Mesenchymal stem cell (in vitro differentiated cells and primary cell): ENCODE data around the gene C19orf53. TPM values are rescaled to one million over a fixed set of nuclear protein-coding genes. Genes with fewer than 3 reads are reported as not detected.

Source experiments
- DNase-seq: peaks from one replicate; pipeline ENCODE4 v3.0.0-alpha.2; 2013
- H2AFZ ChIP-seq: one replicate; pipeline ENCODE4 v1.6.1; 2013; ENCODE audit warnings: low read depth, mild to moderate bottlenecking, control low read depth, inconsistent platforms, low read length, moderate library complexity
- H2AK5ac ChIP-seq: 2 replicates; pipeline ENCODE4 v1.6.1; 2013; ENCODE audit warnings: low read length, moderate library complexity, mild to moderate bottlenecking, inconsistent platforms; ENCODE audit not compliant: severe bottlenecking
- H2BK120ac ChIP-seq: one replicate; pipeline ENCODE4 v1.6.1; 2013; ENCODE audit warnings: low read depth, mild to moderate bottlenecking, inconsistent platforms, low read length, moderate library complexity
- H2BK12ac ChIP-seq, 2 experiments: one replicate each; pipeline ENCODE4 v1.6.1; 2013; ENCODE audit warnings: inconsistent platforms in 2 of 2, low read length in 2 of 2, mild to moderate bottlenecking in 2 of 2, moderate library complexity in 2 of 2, control low read depth in 1 of 2
- H2BK15ac ChIP-seq: one replicate; pipeline ENCODE4 v1.6.1; 2013; ENCODE audit warnings: mild to moderate bottlenecking, low read depth, inconsistent platforms; ENCODE audit not compliant: poor library complexity, severe bottlenecking
- H2BK5ac ChIP-seq: 2 replicates; pipeline ENCODE4 v1.6.1; 2013; ENCODE audit warnings: low read depth, mild to moderate bottlenecking, low read length, control low read depth, inconsistent platforms; ENCODE audit not compliant: poor library complexity, severe bottlenecking
- H3K14ac ChIP-seq, 2 experiments: one replicate each; pipeline ENCODE4 v1.6.1; 2013; ENCODE audit warnings: inconsistent platforms in 2 of 2, low read length in 2 of 2, control low read depth in 1 of 2, mild to moderate bottlenecking in 1 of 2, moderate library complexity in 1 of 2
- H3K18ac ChIP-seq, 2 experiments: one replicate each; pipeline ENCODE4 v1.6.1; 2013; ENCODE audit warnings: inconsistent platforms in 2 of 2, low read length in 2 of 2, control low read depth in 1 of 2, low read depth in 1 of 2, mild to moderate bottlenecking in 1 of 2
- H3K23ac ChIP-seq, 2 experiments: one replicate each; pipeline ENCODE4 v1.6.1; 2013; ENCODE audit warnings: inconsistent platforms in 2 of 2, low read length in 2 of 2, mild to moderate bottlenecking in 2 of 2, moderate library complexity in 2 of 2, control low read depth in 1 of 2
- H3K27ac ChIP-seq: 2 replicates; pipeline ENCODE4 v1.5.1; 2013; ENCODE audit warnings: mild to moderate bottlenecking, moderate library complexity, low read length, control low read depth, inconsistent platforms; ENCODE audit not compliant: poor library complexity, severe bottlenecking
- H3K27me3 ChIP-seq, 2 experiments: 2 replicates each; pipeline versions ENCODE4 v1.6.1 to v1.7.0; 2013; ENCODE audit warnings: low read length in 2 of 2, mild to moderate bottlenecking in 2 of 2, moderate library complexity in 2 of 2, control low read depth in 1 of 2, inconsistent platforms in 1 of 2; ENCODE audit not compliant: control insufficient read depth in 1 of 2, insufficient read depth in 1 of 2
- H3K36me3 ChIP-seq, 2 experiments: 2 replicates each; pipeline versions ENCODE4 v1.6.1 to v1.7.0; 2013; ENCODE audit warnings: low read length in 2 of 2, control low read depth in 1 of 2, inconsistent platforms in 1 of 2, low read depth in 1 of 2, mild to moderate bottlenecking in 1 of 2; ENCODE audit not compliant: insufficient read depth in 2 of 2, control insufficient read depth in 1 of 2
- H3K4ac ChIP-seq, 2 experiments: one replicate each; pipeline ENCODE4 v1.6.1; 2013; ENCODE audit warnings: inconsistent platforms in 2 of 2, low read length in 2 of 2, mild to moderate bottlenecking in 2 of 2, moderate library complexity in 2 of 2, control low read depth in 1 of 2, low read depth in 1 of 2
- H3K4me1 ChIP-seq: 2 replicates; pipeline ENCODE4 v1.6.1; 2013; ENCODE audit warnings: low read depth, low read length, control low read depth; ENCODE audit not compliant: control insufficient read depth, insufficient read depth
- H3K4me2 ChIP-seq: 2 replicates; pipeline ENCODE4 v1.6.1; 2013; ENCODE audit warnings: low read length, mild to moderate bottlenecking, inconsistent platforms; ENCODE audit not compliant: poor library complexity, severe bottlenecking
- H3K4me3 ChIP-seq, 2 experiments: 2 replicates each; pipeline versions ENCODE4 v1.5.1 to v1.7.0; 2013; ENCODE audit warnings: low read length in 2 of 2, mild to moderate bottlenecking in 2 of 2, control low read depth in 1 of 2, low read depth in 1 of 2; ENCODE audit not compliant: insufficient read depth in 1 of 2
- H3K79me1 ChIP-seq: replicated peaks from 2 replicates; pipeline ENCODE4 v1.6.1; 2013; ENCODE audit warnings: mild to moderate bottlenecking, control low read depth, low read length, inconsistent platforms; ENCODE audit not compliant: poor library complexity, severe bottlenecking
- H3K9ac ChIP-seq: 2 replicates; pipeline ENCODE4 v1.7.0; 2013; ENCODE audit warnings: mild to moderate bottlenecking, low read length, moderate library complexity
- H3K9me3 ChIP-seq: 2 replicates; pipeline ENCODE4 v1.7.0; 2013; ENCODE audit warnings: mild to moderate bottlenecking, low read length; ENCODE audit not compliant: control insufficient read depth
- H4K8ac ChIP-seq: one replicate; pipeline ENCODE4 v1.6.1; 2013; ENCODE audit warnings: inconsistent platforms, mild to moderate bottlenecking, low read length, moderate library complexity
- H4K91ac ChIP-seq: one replicate; pipeline ENCODE4 v1.6.1; 2013; ENCODE audit warnings: mild to moderate bottlenecking, low read length, inconsistent platforms
- WGBS: methylation state at CpG from one replicate; pipeline ENCODE4 v1.1.7; 2013; ENCODE audit warnings: mixed read lengths; 5-methylcytosine and 5-hydroxymethylcytosine counted together
- small RNA-seq: library from polyadenylated mRNA; stranded (forward); fragments of <200 nt; extraction: miRNeasy Mini kit (QIAGEN cat#:217004); gene quantifications from one replicate; pipeline ENCODE3, GENCODE V24; 2013; ENCODE audit warnings: low read depth

Gene C19orf53

GRCh38 chr19:13826652-13827235, 52.5 kb downstream of the C19orf53 start:
- H2BK12ac ChIP-seq: no peak overlapping the region
- H3K9me3 ChIP-seq: no peaks in the 10 kb centered on the region
- H2BK15ac ChIP-seq: no peak overlapping the region
- H2AK5ac ChIP-seq: no peak overlapping the region
- H3K79me1 ChIP-seq: peaks cover 14% of the 10 kb centered on the region
- WGBS: 97% methylated on average over 9 of the region's 9 CpGs
- no peak overlapping the region for H2BK120ac ChIP-seq
- H3K27ac ChIP-seq: no peak overlapping the region
- no peaks in the 10 kb centered on the region for H3K27me3 ChIP-seq
- DNase-seq: peak; percentile 54
- H2BK5ac ChIP-seq: no peak overlapping the region
- no peak overlapping the region for H2AFZ ChIP-seq
- H3K14ac ChIP-seq: no peak overlapping the region
- no peak overlapping the region for H3K23ac ChIP-seq
- H3K4me3 ChIP-seq: no peak overlapping the region
- peaks cover 66 to 75% of the 10 kb centered on the region in 2 experiments for H3K36me3 ChIP-seq
- H3K18ac ChIP-seq: no peak overlapping the region
- H3K4ac ChIP-seq: no peak overlapping the region
- peaks cover 15% of the 10 kb centered on the region for H3K4me1 ChIP-seq
- H4K8ac ChIP-seq: no peak overlapping the region
- H4K91ac ChIP-seq: no peak overlapping the region
- H3K4me2 ChIP-seq: no peak overlapping the region
- H3K9ac ChIP-seq: no peak overlapping the region

GRCh38 chr19:13827656-13828055, 53.4 kb downstream of the C19orf53 start:
- peak; percentile 66 for DNase-seq
- no peak overlapping the region for H3K27ac ChIP-seq
- H3K18ac ChIP-seq: no peak overlapping the region

More at GRCh38 chr19:13827656-13828055, 53.4 kb downstream of the C19orf53 start:
- Histone ChIP-seq H2AFZ (no peak overlapping the region), H3K36me3 (peaks cover 67 to 75% of the 10 kb centered on the region in 2 experiments), H3K27me3 (no peaks in the 10 kb centered on the region), H4K8ac (no peak overlapping the region), H3K9ac (no peak overlapping the region), H3K79me1 (peaks cover 14% of the 10 kb centered on the region), H2BK12ac (no peak overlapping the region), H2BK120ac (no peak overlapping the region), H2BK5ac (no peak overlapping the region), H3K23ac (no peak overlapping the region), H3K4me1 (peaks cover 13% of the 10 kb centered on the region), H3K9me3 (no peaks in the 10 kb centered on the region), H2BK15ac (peak overlapping the region; percentile 44), H3K14ac (no peak overlapping the region), H4K91ac (no peak overlapping the region), H3K4ac (no peak overlapping the region), H3K4me3 (no peak overlapping the region), H3K4me2 (no peak overlapping the region), H2AK5ac (no peak overlapping the region)
- 97% methylated on average over 4 of the region's 4 CpGs for WGBS

Small RNA genes within 50 kb of the gene (small RNA-seq; reads per million reads assigned to genes)
- gene RN7SL619P: not detected
